Fibroblast of lung (primary cell): ENCODE results near the gene PCDHGA1. TPM values are rescaled to one million over a fixed set of nuclear protein-coding genes. Genes with fewer than 3 reads are reported as not detected.
"Not testable (repeated sequence)": the region's sequence is repeated elsewhere in the genome, so short reads cannot be mapped to it uniquely, and the experiment has no call there.

Experiments used
- DNase-seq, 2 donors: peaks; one replicate each; pipeline versions ENCODE4 v3.0.0 to v3.0.0-alpha.2; 2010; ENCODE audit warnings: low read depth in 2 of 2
- H2AFZ ChIP-seq: 2 replicates; pipeline ENCODE4 v1.5.1; 2012; ENCODE audit warnings: low read length, control low read depth, inconsistent platforms
- H3K27ac ChIP-seq: 2 replicates; pipeline ENCODE4 v1.5.1; 2011; ENCODE audit warnings: low read length, control low read depth; ENCODE audit not compliant: insufficient read depth
- H3K27me3 ChIP-seq: 2 replicates; pipeline ENCODE4 v1.5.1; 2011; ENCODE audit warnings: mild to moderate bottlenecking, low read length; ENCODE audit not compliant: control insufficient read depth, insufficient read depth
- H3K36me3 ChIP-seq: 2 replicates; pipeline ENCODE4 v1.5.1; 2011; ENCODE audit warnings: low read length; ENCODE audit not compliant: control insufficient read depth, insufficient read depth
- H3K4me1 ChIP-seq: 2 replicates; pipeline ENCODE4 v1.5.1; 2011; ENCODE audit warnings: low read length; ENCODE audit not compliant: control insufficient read depth, insufficient read depth; ENCODE audit errors: extremely low read depth
- H3K4me2 ChIP-seq: 2 replicates; pipeline ENCODE4 v1.5.1; 2011; ENCODE audit warnings: low read length, control low read depth; ENCODE audit not compliant: insufficient read depth; ENCODE audit errors: extremely low read depth
- H3K4me3 ChIP-seq, 4 experiments: fragments of 200-600 bp in 1 of 4; sonication (generic) in 1 of 4; replicated peaks in 1 of 4; 2 replicates each; pipeline ENCODE4 v1.5.1; 2011 to 2016; ENCODE audit warnings: low read length in 4 of 4, low read depth in 3 of 4, mild to moderate bottlenecking in 3 of 4, control low read depth in 2 of 4, inconsistent platforms in 1 of 4, mixed read lengths in 1 of 4; ENCODE audit not compliant: insufficient read depth in 1 of 4; ENCODE audit errors: control extremely low read depth in 1 of 4
- H3K79me2 ChIP-seq: 2 replicates; pipeline ENCODE4 v1.5.1; 2012; ENCODE audit warnings: mild to moderate bottlenecking, low read length, inconsistent platforms; ENCODE audit not compliant: control insufficient read depth, insufficient read depth
- H3K9ac ChIP-seq: 2 replicates; pipeline ENCODE4 v1.5.1; 2011; ENCODE audit warnings: mild to moderate bottlenecking, low read length, control low read depth; ENCODE audit not compliant: insufficient read depth
- H3K9me3 ChIP-seq: 2 replicates; pipeline ENCODE4 v1.5.1; 2012; ENCODE audit warnings: low read depth, low read length; ENCODE audit not compliant: control insufficient read depth, insufficient read depth
- H4K20me1 ChIP-seq: 2 replicates; pipeline ENCODE4 v1.5.1; 2011; ENCODE audit warnings: low read length; ENCODE audit not compliant: control insufficient read depth, insufficient read depth; ENCODE audit errors: extremely low read depth
- EZH2 ChIP-seq: IDR thresholded peaks from 2 replicates; pipeline ENCODE4 v1.5.1; 2012; ENCODE audit warnings: low read length, control low read depth, mild to moderate bottlenecking; ENCODE audit errors: missing control alignments
- polyA plus RNA-seq, 2 donors: library from polyadenylated mRNA; depleted of rRNA in 1 of 2; stranded (reverse) in 1 of 2; unstranded in 1 of 2; fragments of >200 nt; gene quantifications; 2 replicates each; pipeline ENCODE4 v1.2.1, GENCODE V29; 2011 to 2012; ENCODE audit warnings: missing spikeins in 1 of 2
- total RNA-seq: library from RNA; depleted of rRNA; stranded (reverse); fragments of >200 nt; gene quantifications from 2 replicates; pipeline ENCODE4 v1.2.1, GENCODE V29; 2014
- TF ChIP-seq, protein P1 (sequence below), 2 donors: IDR thresholded peaks in 1 of 2; conservative IDR thresholded peaks in 1 of 2; 1 replicate in 1 of 2; 2 replicates in 1 of 2; pipeline ENCODE4 v1.5.1; 2011 to 2012; ENCODE audit warnings: low read length in 2 of 2, control low read depth in 1 of 2, inconsistent platforms in 1 of 2, low read depth in 1 of 2, mild to moderate bottlenecking in 1 of 2

Gene PCDHGA1
- total and polyA plus RNA-seq, 2 donors (not counting 1 experiment from before 2014, with no cell fraction given): 1.6 to 1.8 TPM

DNA sequence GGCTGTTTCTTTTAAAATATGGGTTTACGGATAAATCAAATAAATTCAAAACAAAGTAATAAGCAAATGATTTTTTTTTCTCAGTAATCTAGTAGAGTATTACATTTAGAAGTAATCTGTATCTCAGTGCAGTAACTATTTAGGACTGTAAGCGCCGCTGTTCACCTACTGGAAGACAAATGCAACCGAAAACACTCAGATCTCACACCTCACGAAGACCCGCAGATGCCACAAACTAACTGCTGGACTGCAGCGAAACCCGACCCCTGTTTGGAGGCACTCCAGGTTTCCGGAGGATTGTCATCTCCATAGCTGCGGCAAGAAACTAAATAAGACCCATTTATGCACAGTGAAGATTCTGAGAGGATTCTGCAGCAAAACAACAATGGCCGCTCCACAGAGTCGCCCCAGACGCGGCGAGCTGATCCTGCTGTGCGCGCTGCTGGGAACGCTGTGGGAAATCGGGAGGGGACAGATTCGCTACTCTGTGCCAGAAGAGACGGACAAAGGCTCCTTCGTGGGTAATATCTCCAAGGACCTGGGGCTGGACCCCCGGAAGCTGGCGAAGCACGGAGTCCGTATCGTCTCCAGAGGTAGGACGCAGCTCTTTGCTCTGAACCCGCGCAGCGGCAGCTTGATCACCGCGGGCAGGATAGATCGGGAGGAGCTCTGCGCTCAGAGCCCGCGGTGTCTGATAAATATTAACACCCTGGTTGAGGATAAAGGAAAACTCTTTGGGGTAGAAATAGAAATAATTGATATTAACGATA is 62.3 kb downstream of the PCDHGA1 start, which contains the start of gene PCDHGA8:
Gene PCDHGA8 (plus strand): TSS at position 205 of the 770 bp plus-strand sequence. CDS start 181 bp downstream, at position 386.
- Histone ChIP-seq H3K4me3 (peak within 1 kb of the TSS in 2 of 4 experiments; percentile 16 to 21), H3K79me2 (no peaks in the 10 kb centered on the region), H3K9ac (no peak within 1 kb of the TSS), H3K9me3 (peaks cover 4% of the 10 kb centered on the region), H3K4me2 (no peak within 1 kb of the TSS), H3K27me3 (no peaks in the 10 kb centered on the region), H2AFZ (no peak within 1 kb of the TSS), H4K20me1 (no peaks in the 10 kb centered on the region), H3K36me3 (no peaks in the 10 kb centered on the region), H3K27ac (no peak within 1 kb of the TSS), H3K4me1 (no peaks in the 10 kb centered on the region)
- no peak for TF ChIP-seq EZH2
- TF ChIP-seq, protein P1, sequence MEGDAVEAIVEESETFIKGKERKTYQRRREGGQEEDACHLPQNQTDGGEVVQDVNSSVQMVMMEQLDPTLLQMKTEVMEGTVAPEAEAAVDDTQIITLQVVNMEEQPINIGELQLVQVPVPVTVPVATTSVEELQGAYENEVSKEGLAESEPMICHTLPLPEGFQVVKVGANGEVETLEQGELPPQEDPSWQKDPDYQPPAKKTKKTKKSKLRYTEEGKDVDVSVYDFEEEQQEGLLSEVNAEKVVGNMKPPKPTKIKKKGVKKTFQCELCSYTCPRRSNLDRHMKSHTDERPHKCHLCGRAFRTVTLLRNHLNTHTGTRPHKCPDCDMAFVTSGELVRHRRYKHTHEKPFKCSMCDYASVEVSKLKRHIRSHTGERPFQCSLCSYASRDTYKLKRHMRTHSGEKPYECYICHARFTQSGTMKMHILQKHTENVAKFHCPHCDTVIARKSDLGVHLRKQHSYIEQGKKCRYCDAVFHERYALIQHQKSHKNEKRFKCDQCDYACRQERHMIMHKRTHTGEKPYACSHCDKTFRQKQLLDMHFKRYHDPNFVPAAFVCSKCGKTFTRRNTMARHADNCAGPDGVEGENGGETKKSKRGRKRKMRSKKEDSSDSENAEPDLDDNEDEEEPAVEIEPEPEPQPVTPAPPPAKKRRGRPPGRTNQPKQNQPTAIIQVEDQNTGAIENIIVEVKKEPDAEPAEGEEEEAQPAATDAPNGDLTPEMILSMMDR (conservative IDR thresholded peaks at IDR 0.05 in 1 of 2, IDR thresholded peaks at IDR 0.05 in 1 of 2; ENCODE audit: low read depth in 1 of 2, low read length in 2 of 2): peak in 1 of 2 donors; percentile 13
- DNase-seq: peak in 1 of 2 donors; percentile 31

DNA sequence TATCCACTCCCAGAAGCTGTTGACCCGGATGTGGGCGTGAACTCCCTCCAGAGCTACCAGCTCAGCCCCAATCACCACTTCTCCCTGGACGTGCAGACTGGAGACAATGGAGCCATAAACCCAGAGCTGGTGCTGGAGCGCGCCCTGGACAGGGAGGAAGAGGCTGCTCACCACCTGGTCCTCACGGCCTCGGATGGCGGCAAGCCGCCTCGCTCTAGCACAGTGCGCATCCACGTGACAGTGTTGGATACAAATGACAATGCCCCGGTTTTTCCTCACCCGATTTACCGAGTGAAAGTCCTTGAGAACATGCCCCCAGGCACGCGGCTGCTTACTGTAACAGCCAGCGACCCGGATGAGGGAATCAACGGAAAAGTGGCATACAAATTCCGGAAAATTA is 63.0 kb downstream of the PCDHGA1 start:
- no peak for DNase-seq
- no peaks in the 10 kb centered on the region for H3K79me2 ChIP-seq
- H3K4me1 ChIP-seq: no peaks in the 10 kb centered on the region
- no peak overlapping the region for H3K4me2 ChIP-seq
- no peak for TF ChIP-seq EZH2
- TF ChIP-seq, protein P1 (conservative IDR thresholded peaks at IDR 0.05 in 1 of 2, IDR thresholded peaks at IDR 0.05 in 1 of 2; ENCODE audit: low read depth in 1 of 2, low read length in 2 of 2): no peak
- peaks cover 4% of the 10 kb centered on the region for H3K9me3 ChIP-seq
- H3K27me3 ChIP-seq: no peaks in the 10 kb centered on the region
- H2AFZ ChIP-seq: no peak overlapping the region
- H3K36me3 ChIP-seq: no peaks in the 10 kb centered on the region
- H3K4me3 ChIP-seq: no peak overlapping the region
- no peaks in the 10 kb centered on the region for H4K20me1 ChIP-seq
- H3K27ac ChIP-seq: no peak overlapping the region
- no peak overlapping the region for H3K9ac ChIP-seq

DNA sequence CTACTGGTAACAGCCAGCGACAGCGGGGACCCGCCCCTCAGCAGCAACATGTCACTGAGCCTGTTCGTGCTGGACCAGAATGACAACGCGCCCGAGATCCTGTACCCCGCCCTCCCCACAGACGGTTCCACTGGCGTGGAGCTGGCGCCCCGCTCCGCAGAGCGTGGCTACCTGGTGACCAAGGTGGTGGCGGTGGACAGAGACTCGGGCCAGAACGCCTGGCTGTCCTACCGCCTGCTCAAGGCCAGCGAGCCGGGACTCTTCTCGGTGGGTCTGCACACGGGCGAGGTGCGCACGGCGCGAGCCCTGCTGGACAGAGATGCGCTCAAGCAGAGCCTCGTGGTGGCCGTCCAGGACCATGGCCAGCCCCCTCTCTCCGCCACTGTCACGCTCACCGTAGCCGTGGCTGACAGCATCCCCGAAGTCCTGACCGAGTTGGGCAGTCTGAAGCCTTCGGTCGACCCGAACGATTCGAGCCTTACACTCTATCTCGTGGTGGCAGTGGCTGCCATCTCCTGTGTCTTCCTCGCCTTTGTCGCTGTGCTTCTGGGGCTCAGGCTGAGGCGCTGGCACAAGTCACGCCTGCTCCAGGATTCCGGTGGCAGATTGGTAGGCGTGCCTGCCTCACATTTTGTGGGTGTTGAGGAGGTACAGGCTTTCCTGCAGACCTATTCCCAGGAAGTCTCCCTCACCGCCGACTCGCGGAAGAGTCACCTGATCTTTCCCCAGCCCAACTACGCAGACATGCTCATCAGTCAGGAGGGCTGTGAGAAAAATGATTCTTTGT is 64.3 kb downstream of the PCDHGA1 start:
- H4K20me1 ChIP-seq, H3K4me2 ChIP-seq, DNase-seq, H3K4me3 ChIP-seq, H3K27me3 ChIP-seq, H2AFZ ChIP-seq, H3K9me3 ChIP-seq, H3K9ac ChIP-seq, H3K36me3 ChIP-seq, H3K79me2 ChIP-seq, H3K27ac ChIP-seq, H3K4me1 ChIP-seq: not testable (repeated sequence)
